Measurements from ENCODE around the gene PLVAP.

PLVAP gene

GRCh38 chr19:17351815-17352435, 25.2 kb downstream of the PLVAP start:
- no peak for TF ChIP-seq ARNT (IDR thresholded peaks at IDR 0.05)
- TF ChIP-seq TARDBP (IDR thresholded peaks at IDR 0.05): peak; percentile 68
- ChIA-PET CTCF (no interaction called here), POLR2A (interaction anchor here (0.5 kb wide), 1 partner anchor 68 kb away, joined by 3 read pairs; the partner anchor contains the start of gene MVB12A)
- DNase-seq (ENCODE audit: extremely low spot score): no peak

DNA sequence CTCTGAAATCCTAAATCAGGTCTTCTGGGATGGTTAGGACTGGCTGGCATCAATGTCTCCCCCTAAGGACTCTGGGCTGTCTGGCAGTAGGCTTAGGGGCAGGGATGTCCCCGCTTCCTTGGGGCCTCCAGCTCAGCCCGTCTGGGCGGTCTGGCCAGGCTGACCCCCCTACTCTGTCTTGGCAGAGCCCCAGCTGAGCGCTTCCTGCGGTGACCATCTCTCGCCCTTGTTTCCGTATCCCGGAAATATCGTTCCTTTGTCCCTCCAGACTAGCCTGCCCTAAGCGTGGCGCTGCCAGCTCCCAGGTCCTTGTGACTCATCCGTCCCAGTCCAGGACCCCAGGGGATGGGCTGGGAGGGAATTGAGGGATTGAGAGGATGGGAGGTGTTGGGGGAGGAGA, 28.4 kb downstream of the PLVAP start:
- TF ChIP-seq SP1 (IDR thresholded peaks at IDR 0.05) (no peak), ELF4 (IDR thresholded peaks at IDR 0.05) (no peak), NFRKB (IDR thresholded peaks at IDR 0.05) (no peak), TARDBP (IDR thresholded peaks at IDR 0.05) (no peak), BHLHE40 (IDR thresholded peaks at IDR 0.05; ENCODE audit: borderline replicate concordance) (no peak), ZNF384 (IDR thresholded peaks at IDR 0.05) (no peak), SUZ12 (IDR thresholded peaks at IDR 0.05) (no peak), HDGF (IDR thresholded peaks at IDR 0.05; ENCODE audit: borderline replicate concordance) (no peak), FOXA1 (IDR thresholded peaks at IDR 0.05) (no peak), LEF1 (IDR thresholded peaks at IDR 0.05; ENCODE audit: borderline replicate concordance) (no peak), FOXM1 (IDR thresholded peaks at IDR 0.05; ENCODE audit: borderline replicate concordance) (no peak), CTBP1 (IDR thresholded peaks at IDR 0.05; ENCODE audit: borderline replicate concordance) (no peak), ARNT (IDR thresholded peaks at IDR 0.05) (no peak), L3MBTL2 (conservative IDR thresholded peaks at IDR 0.05) (no peak), PKNOX1 (IDR thresholded peaks at IDR 0.05) (no peak)
- DNase-seq (ENCODE audit: extremely low spot score): peak; percentile 27
- POLR2A ChIA-PET: no interaction called here

DNA sequence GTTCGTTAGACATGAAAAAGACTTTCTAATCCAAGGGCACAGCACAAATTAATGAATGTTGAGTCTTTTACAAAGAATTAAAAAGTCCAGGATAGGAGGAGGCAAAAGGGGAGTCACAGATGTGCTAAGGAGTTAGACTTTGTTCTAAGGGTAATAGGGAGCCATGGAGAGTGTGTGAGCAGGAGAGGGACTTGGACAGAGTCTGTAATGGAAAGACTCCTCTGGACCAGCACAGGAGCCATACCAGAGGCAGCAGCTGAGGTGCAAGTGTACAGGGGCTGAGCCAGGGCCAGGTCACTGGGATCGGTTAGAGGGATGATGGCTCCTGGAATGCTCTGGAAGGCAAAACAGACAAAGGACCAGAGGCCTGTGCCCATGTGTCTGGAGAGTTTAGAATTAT, 29.3 kb downstream of the PLVAP start:
- CTCF ChIA-PET: interaction anchor here (0.5 kb wide), 1 partner anchor 111 kb away, joined by 3 read pairs; no protein-coding TSS in a partner anchor
- no peak for DNase-seq (ENCODE audit: extremely low spot score)
- TF ChIP-seq NFRKB (IDR thresholded peaks at IDR 0.05): no peak
- POLR2A ChIA-PET: no interaction called here

More for the DNA sequence above, 28.4 kb downstream of the PLVAP start:
- CTCF ChIA-PET: interaction anchor here (1.0 kb wide), 1 partner anchor 38 kb away, joined by 3 read pairs; no protein-coding TSS in a partner anchor

DNA sequence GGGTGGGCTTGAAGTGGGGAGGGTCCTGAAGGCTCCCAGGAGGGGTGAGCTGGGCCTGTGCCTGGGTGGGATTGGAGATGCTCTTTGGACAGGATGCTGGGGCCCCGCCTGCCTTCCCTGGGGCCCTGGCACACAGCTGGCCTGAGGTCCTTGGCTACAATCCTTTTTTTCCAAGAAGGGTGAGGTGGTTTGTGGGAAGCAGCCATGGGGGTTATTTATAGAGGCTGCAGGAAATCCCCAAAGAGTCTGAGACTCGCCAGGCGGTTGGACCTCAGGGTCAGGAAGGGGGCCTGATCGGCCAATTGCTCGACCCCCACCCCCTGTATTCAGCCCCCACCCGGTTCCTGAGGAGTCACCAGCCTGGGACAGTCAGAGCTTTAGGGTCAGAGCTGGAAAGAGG, 29.8 kb downstream of the PLVAP start:
- POLR2A ChIA-PET: no interaction called here
- TF ChIP-seq FOXK2 (IDR thresholded peaks at IDR 0.05) (no peak), SUZ12 (IDR thresholded peaks at IDR 0.05) (no peak), HDGF (IDR thresholded peaks at IDR 0.05; ENCODE audit: borderline replicate concordance) (no peak), CTBP1 (IDR thresholded peaks at IDR 0.05; ENCODE audit: borderline replicate concordance) (no peak), L3MBTL2 (conservative IDR thresholded peaks at IDR 0.05) (no peak), FOXM1 (IDR thresholded peaks at IDR 0.05; ENCODE audit: borderline replicate concordance) (no peak), SP1 (IDR thresholded peaks at IDR 0.05) (no peak), ELF4 (IDR thresholded peaks at IDR 0.05) (no peak), ZNF384 (IDR thresholded peaks at IDR 0.05) (no peak), LEF1 (IDR thresholded peaks at IDR 0.05; ENCODE audit: borderline replicate concordance) (no peak), NFRKB (IDR thresholded peaks at IDR 0.05) (no peak), BHLHE40 (IDR thresholded peaks at IDR 0.05; ENCODE audit: borderline replicate concordance) (no peak), FOXA1 (IDR thresholded peaks at IDR 0.05) (no peak), PKNOX1 (IDR thresholded peaks at IDR 0.05) (no peak), TARDBP (IDR thresholded peaks at IDR 0.05) (no peak), ARNT (IDR thresholded peaks at IDR 0.05) (no peak)
- no peak for DNase-seq (ENCODE audit: extremely low spot score)
- CTCF ChIA-PET: interaction anchor here (0.5 kb wide), 1 partner anchor 111 kb away, joined by 3 read pairs; no protein-coding TSS in a partner anchor

GRCh38 chr19:17346109-17346671, 31.0 kb downstream of the PLVAP start:
- no peak for TF ChIP-seq FOXK2 (IDR thresholded peaks at IDR 0.05)
- TF ChIP-seq HDGF (IDR thresholded peaks at IDR 0.05; ENCODE audit: borderline replicate concordance): no peak
- CTCF ChIA-PET: interaction anchor here (1.0 to 1.5 kb wide), 2 partner anchors 10 to 40 kb away, joined by 4 to 6 read pairs; no protein-coding TSS in a partner anchor
- POLR2A ChIA-PET: interaction anchor here (1.3 kb wide), 1 partner anchor 11 kb away, joined by 6 read pairs; no protein-coding TSS in a partner anchor
- DNase-seq (ENCODE audit: extremely low spot score): peak; percentile 86

- ChIA-PET CTCF (no interaction called here), POLR2A (interaction anchor here (1.1 kb wide), 1 partner anchor 9 kb away, joined by 5 read pairs; no protein-coding TSS in a partner anchor)
- DNase-seq (ENCODE audit: extremely low spot score): no peak
- TF ChIP-seq ZNF384 (IDR thresholded peaks at IDR 0.05): no peak
- no peak for TF ChIP-seq FOXM1 (IDR thresholded peaks at IDR 0.05; ENCODE audit: borderline replicate concordance)
- TF ChIP-seq FOXK2 (IDR thresholded peaks at IDR 0.05): no peak
- TF ChIP-seq ARNT (IDR thresholded peaks at IDR 0.05): no peak
- TF ChIP-seq L3MBTL2 (conservative IDR thresholded peaks at IDR 0.05): no peak
- TF ChIP-seq NFRKB (IDR thresholded peaks at IDR 0.05): no peak
- no peak for TF ChIP-seq FOXA1 (IDR thresholded peaks at IDR 0.05)
- no peak for TF ChIP-seq CTBP1 (IDR thresholded peaks at IDR 0.05; ENCODE audit: borderline replicate concordance)
- no peak for TF ChIP-seq SUZ12 (IDR thresholded peaks at IDR 0.05)
- TF ChIP-seq SP1 (IDR thresholded peaks at IDR 0.05): no peak
- no peak for TF ChIP-seq ELF4 (IDR thresholded peaks at IDR 0.05)
- TF ChIP-seq BHLHE40 (IDR thresholded peaks at IDR 0.05; ENCODE audit: borderline replicate concordance): no peak
- TF ChIP-seq HDGF (IDR thresholded peaks at IDR 0.05; ENCODE audit: borderline replicate concordance): no peak
- no peak for TF ChIP-seq TARDBP (IDR thresholded peaks at IDR 0.05)
- TF ChIP-seq LEF1 (IDR thresholded peaks at IDR 0.05; ENCODE audit: borderline replicate concordance): no peak
Observed at GRCh38 chr19:17341845-17342244, 35.3 kb downstream of the PLVAP start.

- TF ChIP-seq FOXK2 (IDR thresholded peaks at IDR 0.05) (no peak), SP1 (IDR thresholded peaks at IDR 0.05) (no peak), PKNOX1 (IDR thresholded peaks at IDR 0.05) (no peak), CTBP1 (IDR thresholded peaks at IDR 0.05; ENCODE audit: borderline replicate concordance) (no peak), HDGF (IDR thresholded peaks at IDR 0.05; ENCODE audit: borderline replicate concordance) (no peak)
- DNase-seq (ENCODE audit: extremely low spot score): no peak
- CTCF ChIA-PET: no interaction called here
- POLR2A ChIA-PET: interaction anchor here (1.1 kb wide), 1 partner anchor 9 kb away, joined by 5 read pairs; no protein-coding TSS in a partner anchor
Observed at GRCh38 chr19:17341386-17341785, 35.8 kb downstream of the PLVAP start.

All from HEK293T (cell line).